Lower lobe of right lung (tissue), 2 donors: Measurements from ENCODE around the gene NTM. TPM values are rescaled to one million over a fixed set of nuclear protein-coding genes. Genes with fewer than 3 reads are reported as not detected.
A peak's percentile ranks its signal among the peaks of the same experiment; 100 is the strongest.

ENCODE experiments used
- ATAC-seq, 2 donors: fragments of 200-7000 bp; cut with Tn5 transposase; one replicate each; pipeline ENCODE4 v1.9.1; 2020 to 2022; ENCODE audit warnings: mild to moderate bottlenecking in 2 of 2, moderate library complexity in 2 of 2
- DNase-seq: peaks from one replicate; pipeline ENCODE4 v3.0.0-alpha.2; 2020
- H3K27ac ChIP-seq: fragments of 200-600 bp; one replicate; pipeline ENCODE4 v1.8.0; 2022
- H3K27me3 ChIP-seq: fragments of 200-600 bp; one replicate; pipeline ENCODE4 v1.8.0; 2022; ENCODE audit warnings: low read depth
- H3K36me3 ChIP-seq: fragments of 200-600 bp; one replicate; pipeline ENCODE4 v1.8.0; 2022; ENCODE audit warnings: mild to moderate bottlenecking
- H3K4me1 ChIP-seq: fragments of 200-600 bp; one replicate; pipeline ENCODE4 v1.8.0; 2022
- H3K4me3 ChIP-seq: fragments of 200-600 bp; one replicate; pipeline ENCODE4 v1.8.0; 2022; ENCODE audit warnings: mild to moderate bottlenecking
- H3K9me3 ChIP-seq: fragments of 200-600 bp; one replicate; pipeline ENCODE4 v1.8.0; 2022
- CTCF ChIP-seq: fragments of 200-600 bp; IDR thresholded peaks from one replicate; pipeline ENCODE4 v1.8.0; 2022; ENCODE audit warnings: antibody characterized with exemption, mild to moderate bottlenecking
- intact Hi-C: fragments of 100-400 bp; cut with DNase I; formaldehyde crosslinking; loops from one replicate; pipeline ENCODE4 v1.11.0; 2022
- total RNA-seq: library from RNA; stranded (reverse); fragmentation: NEBNext Ultra II Directional; extraction: Animal tissue kit (Norgen Biotek cat#: 25700); gene quantifications from one replicate; pipeline ENCODE4 v1.2.1, GENCODE V29; 2021
- donor health status: DM: no; HTN: yes; CAD: no; lungs with severe emphysema.

Gene NTM
- total RNA-seq, 1 donor from 2014 or later = 2.3 TPM

- H3K4me1 ChIP-seq = no peaks in the 10 kb centered on the region
- ATAC-seq (no peak), DNase-seq (no peak)
- intact Hi-C loops = no loop called here
- H3K36me3 ChIP-seq = no peaks in the 10 kb centered on the region
- H3K27ac ChIP-seq = no peak overlapping the region
- TF ChIP-seq CTCF = no peak
- H3K27me3 ChIP-seq = peaks cover 40% of the 10 kb centered on the region
- no peak overlapping the region for H3K4me3 ChIP-seq
- no peaks in the 10 kb centered on the region for H3K9me3 ChIP-seq
Observed at GRCh38 chr11:131692961-131693360, 322.5 kb downstream of the NTM start.

- Histone ChIP-seq H3K4me1 (no peaks in the 10 kb centered on the region), H3K9me3 (no peaks in the 10 kb centered on the region), H3K27ac (no peak overlapping the region), H3K36me3 (no peaks in the 10 kb centered on the region), H3K27me3 (peaks cover 40% of the 10 kb centered on the region), H3K4me3 (no peak overlapping the region)
- ATAC-seq (no peak), DNase-seq (no peak)
- TF ChIP-seq CTCF = no peak
- intact Hi-C loops = no loop called here
Observed at GRCh38 chr11:131693756-131694155, 323.3 kb downstream of the NTM start.

- no peaks in the 10 kb centered on the region for H3K4me1 ChIP-seq
- ATAC-seq (peak; percentile 92 to 96), DNase-seq (peak; percentile 84)
- H3K4me3 ChIP-seq = peak overlapping the region; percentile 16
- TF ChIP-seq CTCF = peak; percentile 95
- no peaks in the 10 kb centered on the region for H3K9me3 ChIP-seq
- peaks cover 33% of the 10 kb centered on the region for H3K27me3 ChIP-seq
- H3K27ac ChIP-seq = no peak overlapping the region
- H3K36me3 ChIP-seq = no peaks in the 10 kb centered on the region
- intact Hi-C loops = no loop called here
Observed at GRCh38 chr11:131694526-131695424, 324.4 kb downstream of the NTM start.

GRCh38 chr11:131695889-131696429, 325.5 kb downstream of the NTM start:
- Histone ChIP-seq H3K27ac (no peak overlapping the region), H3K9me3 (no peaks in the 10 kb centered on the region), H3K4me1 (no peaks in the 10 kb centered on the region), H3K4me3 (no peak overlapping the region), H3K36me3 (no peaks in the 10 kb centered on the region), H3K27me3 (peaks cover 29% of the 10 kb centered on the region)
- no peak for ATAC-seq
- DNase-seq = no peak
- TF ChIP-seq CTCF = no peak
- intact Hi-C loops = no loop called here

GRCh38 chr11:131696690-131697089, 326.3 kb downstream of the NTM start:
- Histone ChIP-seq H3K9me3 (no peaks in the 10 kb centered on the region), H3K4me3 (no peak overlapping the region), H3K27ac (no peak overlapping the region), H3K27me3 (peaks cover 30% of the 10 kb centered on the region), H3K36me3 (no peaks in the 10 kb centered on the region), H3K4me1 (no peaks in the 10 kb centered on the region)
- intact Hi-C loops = no loop called here
- TF ChIP-seq CTCF = no peak
- ATAC-seq (no peak), DNase-seq (no peak)
